Caco-2 (cell line): ENCODE measurements around the gene PRRT1. TPM values are rescaled to one million over a fixed set of nuclear protein-coding genes. Genes with fewer than 3 reads are reported as not detected.

Experiments
- BruUV-seq: library from RNA; stranded (reverse); fragments of 400-500 nt; replicated peaks from 2 replicates; lab custom pipeline; 2021; lab: Mats Ljungman, UMichigan
- CTCF ChIA-PET: fragments of 300-600 bp; sonication (Branson Sonifier 250); formaldehyde crosslinking; loops from one replicate; lab custom pipeline; 2022; ENCODE audit warnings: antibody characterized with exemption; lab: Charles Lee
- POLR2A ChIA-PET: fragments of 300-600 bp; sonication (Branson Sonifier 250); formaldehyde crosslinking; loops from one replicate; lab custom pipeline; 2022; ENCODE audit warnings: antibody characterized with exemption; lab: Charles Lee
- DNase-seq, 2 experiments: peaks; one replicate each; pipeline versions ENCODE4 v3.0.0 to v3.0.0-alpha.2; 2020 to 2022
- H3K27me3 ChIP-seq: replicated peaks from 2 replicates; pipeline ENCODE4 v1.6.0; 2011; ENCODE audit warnings: low read length; ENCODE audit not compliant: control insufficient read depth, insufficient read depth
- H3K36me3 ChIP-seq: 2 replicates; pipeline ENCODE4 v1.5.1; 2011; ENCODE audit warnings: low read length; ENCODE audit not compliant: control insufficient read depth, insufficient read depth
- H3K4me1 ChIP-seq: fragments of 250-450 bp; sonication (Bioruptor Pico); 2 replicates; pipeline ENCODE4 v1.5.1; 2020; ENCODE audit warnings: mild to moderate bottlenecking
- H3K4me3 ChIP-seq: 2 replicates; pipeline ENCODE4 v1.5.1; 2011; ENCODE audit warnings: low read depth, mild to moderate bottlenecking, control low read depth, low read length
- H3K9me3 ChIP-seq: fragments of 250-450 bp; sonication (Bioruptor Pico); 2 replicates; pipeline ENCODE4 v1.5.1; 2020; ENCODE audit warnings: mild to moderate bottlenecking, moderate library complexity
- H3K27ac Mint-ChIP-seq: one replicate; pipeline ENCODE4 v1.8.0; 2022; ENCODE audit warnings: mixed read lengths; ENCODE audit not compliant: unreplicated experiment
- H3K27me3 Mint-ChIP-seq: one replicate; pipeline ENCODE4 v1.8.0; 2022; ENCODE audit warnings: mixed read lengths; ENCODE audit not compliant: insufficient read depth, unreplicated experiment
- H3K36me3 Mint-ChIP-seq: one replicate; pipeline ENCODE4 v1.8.0; 2022; ENCODE audit warnings: mild to moderate bottlenecking, mixed read lengths; ENCODE audit not compliant: insufficient read depth, unreplicated experiment
- H3K4me1 Mint-ChIP-seq: one replicate; pipeline ENCODE4 v1.8.0; 2022; ENCODE audit warnings: low read depth, mixed read lengths; ENCODE audit not compliant: unreplicated experiment
- H3K4me3 Mint-ChIP-seq: one replicate; pipeline ENCODE4 v1.8.0; 2022; ENCODE audit warnings: mild to moderate bottlenecking, moderate library complexity, mixed read lengths; ENCODE audit not compliant: unreplicated experiment
- H3K9me3 Mint-ChIP-seq: one replicate; pipeline ENCODE4 v1.8.0; 2022; ENCODE audit warnings: mixed read lengths; ENCODE audit not compliant: unreplicated experiment
- intact Hi-C: fragments of 100-400 bp; cut with micrococcal nuclease; formaldehyde crosslinking; loops from one replicate; pipeline ENCODE4 v1.10.0; 2022; ENCODE audit not compliant: unreplicated experiment
- total RNA-seq: library from RNA; stranded (reverse); gene quantifications from 2 replicates; pipeline ENCODE4 v1.2.3, GENCODE V29; 2022
- TF ChIP-seq, protein P1 (sequence below), 2 experiments: fragments of 200-600 bp in 1 of 2; IDR thresholded peaks; 1 replicate in 1 of 2; 2 replicates in 1 of 2; pipeline versions ENCODE4 v1.5.1 to v1.8.0; 2011 to 2022; ENCODE audit warnings: antibody characterized with exemption in 1 of 2, control low read depth in 1 of 2, inconsistent platforms in 1 of 2, low read depth in 1 of 2, low read length in 1 of 2, mild to moderate bottlenecking in 1 of 2, moderate library complexity in 1 of 2; ENCODE audit not compliant: insufficient read depth in 1 of 2, severe bottlenecking in 1 of 2, unreplicated experiment in 1 of 2

Gene PRRT1
- total RNA-seq, 1 experiment from 2014 or later: 2.0 TPM

- no TSS peak for BruUV-seq
- Mint-ChIP-seq H3K9me3 (no peaks in the 10 kb centered on the region), H3K36me3 (peaks cover 40% of the 10 kb centered on the region), H3K27me3 (no peaks in the 10 kb centered on the region), H3K27ac (no peak overlapping the region), H3K4me1 (peaks cover 16% of the 10 kb centered on the region), H3K4me3 (no peak overlapping the region)
- no peak for DNase-seq
- ChIA-PET POLR2A (interaction anchor here (1.3 kb wide), 1 partner anchor 11 kb away, joined by 5 read pairs; the partner anchor contains the start of gene ATF6B), CTCF (interaction anchor here (0.6 to 2.7 kb wide), 10 partner anchors 9 to 78 kb away, joined by 3 to 15 read pairs (median 4); partner anchors contain the start of gene ATF6B)
- Histone ChIP-seq H3K27me3 (no peaks in the 10 kb centered on the region), H3K36me3 (peaks cover 5% of the 10 kb centered on the region), H3K9me3 (no peaks in the 10 kb centered on the region), H3K4me3 (no peak overlapping the region), H3K4me1 (peaks cover 4% of the 10 kb centered on the region)
- intact Hi-C loops: loop anchor here (5.0 kb wide), 1 partner anchor 215 kb away; the partner anchor contains the start of gene ZBTB12
- TF ChIP-seq, protein P1, sequence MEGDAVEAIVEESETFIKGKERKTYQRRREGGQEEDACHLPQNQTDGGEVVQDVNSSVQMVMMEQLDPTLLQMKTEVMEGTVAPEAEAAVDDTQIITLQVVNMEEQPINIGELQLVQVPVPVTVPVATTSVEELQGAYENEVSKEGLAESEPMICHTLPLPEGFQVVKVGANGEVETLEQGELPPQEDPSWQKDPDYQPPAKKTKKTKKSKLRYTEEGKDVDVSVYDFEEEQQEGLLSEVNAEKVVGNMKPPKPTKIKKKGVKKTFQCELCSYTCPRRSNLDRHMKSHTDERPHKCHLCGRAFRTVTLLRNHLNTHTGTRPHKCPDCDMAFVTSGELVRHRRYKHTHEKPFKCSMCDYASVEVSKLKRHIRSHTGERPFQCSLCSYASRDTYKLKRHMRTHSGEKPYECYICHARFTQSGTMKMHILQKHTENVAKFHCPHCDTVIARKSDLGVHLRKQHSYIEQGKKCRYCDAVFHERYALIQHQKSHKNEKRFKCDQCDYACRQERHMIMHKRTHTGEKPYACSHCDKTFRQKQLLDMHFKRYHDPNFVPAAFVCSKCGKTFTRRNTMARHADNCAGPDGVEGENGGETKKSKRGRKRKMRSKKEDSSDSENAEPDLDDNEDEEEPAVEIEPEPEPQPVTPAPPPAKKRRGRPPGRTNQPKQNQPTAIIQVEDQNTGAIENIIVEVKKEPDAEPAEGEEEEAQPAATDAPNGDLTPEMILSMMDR (IDR thresholded peaks at IDR 0.05; ENCODE audit: insufficient read depth in 1 of 2, low read depth in 1 of 2, low read length in 1 of 2, severe bottlenecking in 1 of 2, unreplicated experiment in 1 of 2): no peak
These were observed 34.3 kb downstream of the PRRT1 start for GRCh38 chr6:32117461-32117860.

- TF ChIP-seq, protein P1 (IDR thresholded peaks at IDR 0.05; ENCODE audit: insufficient read depth in 1 of 2, low read depth in 1 of 2, low read length in 1 of 2, severe bottlenecking in 1 of 2, unreplicated experiment in 1 of 2): peak; percentile 54 to 58
These were observed 35.1 kb downstream of the PRRT1 start for GRCh38 chr6:32116674-32117073.

GRCh38 chr6:32115623-32116022 is 36.1 kb downstream of the PRRT1 start:
- TF ChIP-seq, protein P1 (IDR thresholded peaks at IDR 0.05; ENCODE audit: insufficient read depth in 1 of 2, low read depth in 1 of 2, low read length in 1 of 2, severe bottlenecking in 1 of 2, unreplicated experiment in 1 of 2): no peak
- Mint-ChIP-seq H3K27ac (no peak overlapping the region), H3K4me3 (no peak overlapping the region), H3K4me1 (peaks cover 16% of the 10 kb centered on the region), H3K36me3 (peaks cover 26% of the 10 kb centered on the region), H3K9me3 (no peaks in the 10 kb centered on the region), H3K27me3 (no peaks in the 10 kb centered on the region)
- Histone ChIP-seq H3K9me3 (no peaks in the 10 kb centered on the region), H3K36me3 (peaks cover 5% of the 10 kb centered on the region), H3K27me3 (no peaks in the 10 kb centered on the region), H3K4me1 (peaks cover 4% of the 10 kb centered on the region), H3K4me3 (no peak overlapping the region)
- no peak for DNase-seq
- POLR2A ChIA-PET: no interaction called here
- CTCF ChIA-PET: interaction anchor here (0.6 to 1.2 kb wide), 2 partner anchors 39 to 58 kb away, joined by 3 read pairs; no protein-coding TSS in a partner anchor
- TSS peak; percentile 22 for BruUV-seq
- intact Hi-C loops: loop anchor here (1.0 to 5.0 kb wide), 2 partner anchors 54 to 213 kb away; partner anchors contain the start of gene ZBTB12

More at GRCh38 chr6:32116674-32117073, 35.1 kb downstream of the PRRT1 start:
- DNase-seq: peak in 1 of 2 experiments; percentile 57
- CTCF ChIA-PET: interaction anchor here (1.0 to 2.7 kb wide), 8 partner anchors 8 to 79 kb away, joined by 3 to 15 read pairs (median 4); partner anchors contain the start of gene ATF6B
- POLR2A ChIA-PET: interaction anchor here (1.3 kb wide), 1 partner anchor 12 kb away, joined by 5 read pairs; the partner anchor contains the start of gene ATF6B
- no peaks in the 10 kb centered on the region for H3K9me3 Mint-ChIP-seq
- H3K27me3 ChIP-seq: no peaks in the 10 kb centered on the region
- peaks cover 16% of the 10 kb centered on the region for H3K4me1 Mint-ChIP-seq
- no peaks in the 10 kb centered on the region for H3K9me3 ChIP-seq
- peaks cover 4% of the 10 kb centered on the region for H3K4me1 ChIP-seq
- intact Hi-C loops: loop anchor here (1.0 to 5.0 kb wide), 2 partner anchors 55 to 214 kb away; partner anchors contain the start of gene ZBTB12
- no TSS peak for BruUV-seq
- no peak overlapping the region for H3K4me3 ChIP-seq
- no peak overlapping the region for H3K4me3 Mint-ChIP-seq
- H3K27ac Mint-ChIP-seq: no peak overlapping the region
- peaks cover 5% of the 10 kb centered on the region for H3K36me3 ChIP-seq
- H3K36me3 Mint-ChIP-seq: peaks cover 34% of the 10 kb centered on the region
- H3K27me3 Mint-ChIP-seq: no peaks in the 10 kb centered on the region
